Measurements from ENCODE around the gene SHISA3.

Gene SHISA3

GRCh38 chr4:42359711-42360110 is 37.6 kb upstream of the SHISA3 start:
- H3K4me3 ChIP-seq (ENCODE audit: insufficient read depth, low read length, poor library complexity, severe bottlenecking): no peak overlapping the region

GRCh38 chr4:42360256-42360669 is 37.0 kb upstream of the SHISA3 start:
- H3K79me2 ChIP-seq (ENCODE audit: insufficient read depth, low read length): no peaks in the 10 kb centered on the region
- no peak overlapping the region for H3K9ac ChIP-seq (ENCODE audit: low read length)
- H2AFZ ChIP-seq (ENCODE audit: low read depth, low read length, severe bottlenecking): no peak overlapping the region
- no peak overlapping the region for H3K27ac ChIP-seq (ENCODE audit: low read depth, low read length)
- TF ChIP-seq EZH2phosphoT487 (conservative IDR thresholded peaks at IDR 0.05; ENCODE audit: low read length): no peak
- no peaks in the 10 kb centered on the region for H3K9me2 ChIP-seq (replicated peaks; ENCODE audit: insufficient read depth, low read length)
- no peaks in the 10 kb centered on the region for H4K20me1 ChIP-seq (ENCODE audit: low read depth, low read length)
- no peak overlapping the region for H3K4me3 ChIP-seq (ENCODE audit: insufficient read depth, low read length, poor library complexity, severe bottlenecking)
- H3K4me2 ChIP-seq (ENCODE audit: low read depth, low read length, poor library complexity, severe bottlenecking): no peak overlapping the region
- H3K27me3 ChIP-seq (ENCODE audit: low read length): no peaks in the 10 kb centered on the region
- H3K36me3 ChIP-seq (ENCODE audit: low read length): no peaks in the 10 kb centered on the region
- no peaks in the 10 kb centered on the region for H3F3A ChIP-seq (ENCODE audit: insufficient read depth)
- no peaks in the 10 kb centered on the region for H3K9me3 ChIP-seq (ENCODE audit: insufficient read depth, low read length)

More at GRCh38 chr4:42359711-42360110, 37.6 kb upstream of the SHISA3 start:
- no peaks in the 10 kb centered on the region for H3K36me3 ChIP-seq (ENCODE audit: low read length)
- no peak overlapping the region for H3K27ac ChIP-seq (ENCODE audit: low read depth, low read length)
- H3K9me2 ChIP-seq (replicated peaks; ENCODE audit: insufficient read depth, low read length): no peaks in the 10 kb centered on the region
- H3K9me3 ChIP-seq (ENCODE audit: insufficient read depth, low read length): no peaks in the 10 kb centered on the region
- no peak overlapping the region for H3K4me2 ChIP-seq (ENCODE audit: low read depth, low read length, poor library complexity, severe bottlenecking)
- H3K27me3 ChIP-seq (ENCODE audit: low read length): no peaks in the 10 kb centered on the region
- H3K79me2 ChIP-seq (ENCODE audit: insufficient read depth, low read length): no peaks in the 10 kb centered on the region
- no peak overlapping the region for H3K9ac ChIP-seq (ENCODE audit: low read length)
- no peak overlapping the region for H2AFZ ChIP-seq (ENCODE audit: low read depth, low read length, severe bottlenecking)
- H3F3A ChIP-seq (ENCODE audit: insufficient read depth): no peaks in the 10 kb centered on the region
- TF ChIP-seq CTCF (IDR thresholded peaks at IDR 0.05; ENCODE audit: insufficient read depth, low read length, poor library complexity, severe bottlenecking): no peak
- TF ChIP-seq EZH2phosphoT487 (conservative IDR thresholded peaks at IDR 0.05; ENCODE audit: low read length): no peak
- no peaks in the 10 kb centered on the region for H4K20me1 ChIP-seq (ENCODE audit: low read depth, low read length)

GRCh38 chr4:42361456-42361855 is 35.8 kb upstream of the SHISA3 start:
- H3K36me3 ChIP-seq (ENCODE audit: low read length): no peaks in the 10 kb centered on the region
- no peaks in the 10 kb centered on the region for H3K9me2 ChIP-seq (replicated peaks; ENCODE audit: insufficient read depth, low read length)
- H4K20me1 ChIP-seq (ENCODE audit: low read depth, low read length): no peaks in the 10 kb centered on the region
- no peak overlapping the region for H2AFZ ChIP-seq (ENCODE audit: low read depth, low read length, severe bottlenecking)
- no peak overlapping the region for H3K27ac ChIP-seq (ENCODE audit: low read depth, low read length)
- H3K4me2 ChIP-seq (ENCODE audit: low read depth, low read length, poor library complexity, severe bottlenecking): no peak overlapping the region
- no peak overlapping the region for H3K4me3 ChIP-seq (ENCODE audit: insufficient read depth, low read length, poor library complexity, severe bottlenecking)
- no peaks in the 10 kb centered on the region for H3K9me3 ChIP-seq (ENCODE audit: insufficient read depth, low read length)
- TF ChIP-seq CTCF (IDR thresholded peaks at IDR 0.05; ENCODE audit: insufficient read depth, low read length, poor library complexity, severe bottlenecking): no peak
- TF ChIP-seq EZH2phosphoT487 (conservative IDR thresholded peaks at IDR 0.05; ENCODE audit: low read length): no peak
- no peaks in the 10 kb centered on the region for H3K27me3 ChIP-seq (ENCODE audit: low read length)
- H3K79me2 ChIP-seq (ENCODE audit: insufficient read depth, low read length): no peaks in the 10 kb centered on the region
- no peak overlapping the region for H3K9ac ChIP-seq (ENCODE audit: low read length)
- no peaks in the 10 kb centered on the region for H3F3A ChIP-seq (ENCODE audit: insufficient read depth)

- no peaks in the 10 kb centered on the region for H3K36me3 ChIP-seq (ENCODE audit: low read length)
- H3F3A ChIP-seq (ENCODE audit: insufficient read depth): no peaks in the 10 kb centered on the region
- no peaks in the 10 kb centered on the region for H4K20me1 ChIP-seq (ENCODE audit: low read depth, low read length)
- no peak overlapping the region for H3K27ac ChIP-seq (ENCODE audit: low read depth, low read length)
- no peak overlapping the region for H2AFZ ChIP-seq (ENCODE audit: low read depth, low read length, severe bottlenecking)
- no peaks in the 10 kb centered on the region for H3K27me3 ChIP-seq (ENCODE audit: low read length)
- TF ChIP-seq EZH2phosphoT487 (conservative IDR thresholded peaks at IDR 0.05; ENCODE audit: low read length): no peak
- TF ChIP-seq CTCF (IDR thresholded peaks at IDR 0.05; ENCODE audit: insufficient read depth, low read length, poor library complexity, severe bottlenecking): no peak
- no peaks in the 10 kb centered on the region for H3K9me3 ChIP-seq (ENCODE audit: insufficient read depth, low read length)
- H3K4me3 ChIP-seq (ENCODE audit: insufficient read depth, low read length, poor library complexity, severe bottlenecking): no peak overlapping the region
- H3K79me2 ChIP-seq (ENCODE audit: insufficient read depth, low read length): no peaks in the 10 kb centered on the region
- no peak overlapping the region for H3K9ac ChIP-seq (ENCODE audit: low read length)
- no peaks in the 10 kb centered on the region for H3K9me2 ChIP-seq (replicated peaks; ENCODE audit: insufficient read depth, low read length)
- H3K4me2 ChIP-seq (ENCODE audit: low read depth, low read length, poor library complexity, severe bottlenecking): no peak overlapping the region
Measured at GRCh38 chr4:42362591-42362990, 34.7 kb upstream of the SHISA3 start.

Data from SU-DHL-6 (cell line).